IMR-90 (cell line): ENCODE data around the gene ATP2B2. TPM values are rescaled to one million over a fixed set of nuclear protein-coding genes. Genes with fewer than 3 reads are reported as not detected.

Source experiments
- ATAC-seq: fragments of 200-7000 bp; cut with Tn5 transposase; 2 replicates; pipeline ENCODE4 v1.9.1; 2020; ENCODE audit warnings: low read depth, mild to moderate bottlenecking, moderate library complexity
- BruUV-seq: library from RNA; stranded (reverse); fragments of 400-500 nt; replicated peaks from 2 replicates; lab custom pipeline; 2021; lab: Mats Ljungman, UMichigan
- CTCF ChIA-PET: fragments of 300-600 bp; formaldehyde crosslinking; extraction: SDS; loops from one replicate; lab custom pipeline; 2021; ENCODE audit warnings: antibody characterized with exemption; lab: Yijun Ruan, JAX
- POLR2A ChIA-PET: fragments of 300-600 bp; sonication (Branson Sonifier 250); formaldehyde crosslinking; loops from one replicate; lab custom pipeline; 2022; ENCODE audit warnings: antibody characterized with exemption; ENCODE audit not compliant: unreplicated experiment; lab: Charles Lee
- DNase-seq: peaks from one replicate; pipeline ENCODE4 v3.0.0; 2013
- H2AFZ ChIP-seq: replicated peaks from 2 replicates; pipeline ENCODE3; 2013; ENCODE audit warnings: low read length, mild to moderate bottlenecking; ENCODE audit not compliant: poor library complexity
- H2AK5ac ChIP-seq: 2 replicates; pipeline ENCODE4 v1.6.1; 2013; ENCODE audit warnings: low read depth, low read length, inconsistent platforms
- H2AK9ac ChIP-seq: replicated peaks from 2 replicates; pipeline ENCODE3; 2013; ENCODE audit warnings: mild to moderate bottlenecking, low read depth, low read length, moderate library complexity; ENCODE audit not compliant: poor library complexity
- H2BK120ac ChIP-seq: 2 replicates; pipeline ENCODE4 v1.6.1; 2013; ENCODE audit warnings: low read depth, low read length, inconsistent platforms
- H2BK15ac ChIP-seq: 3 replicates; pipeline ENCODE4 v1.6.1; 2013; ENCODE audit warnings: low read depth, low read length, inconsistent platforms
- H2BK20ac ChIP-seq: 2 replicates; pipeline ENCODE4 v1.6.1; 2013; ENCODE audit warnings: low read depth, mild to moderate bottlenecking, inconsistent platforms, low read length, moderate library complexity
- H2BK5ac ChIP-seq: 2 replicates; pipeline ENCODE4 v1.6.1; 2013; ENCODE audit warnings: mild to moderate bottlenecking, low read depth, low read length, inconsistent platforms; ENCODE audit not compliant: poor library complexity, severe bottlenecking
- H3K14ac ChIP-seq: replicated peaks from 2 replicates; pipeline ENCODE4 v1.6.1; 2013; ENCODE audit warnings: low read depth, low read length, inconsistent platforms
- H3K18ac ChIP-seq: 2 replicates; pipeline ENCODE4 v1.6.1; 2013; ENCODE audit warnings: low read depth, low read length, control low read depth
- H3K23ac ChIP-seq: 2 replicates; pipeline ENCODE4 v1.6.1; 2013; ENCODE audit warnings: low read depth, low read length, inconsistent platforms
- H3K27ac ChIP-seq: 2 replicates; pipeline ENCODE4 v1.5.1; 2013; ENCODE audit warnings: mild to moderate bottlenecking, control low read depth, low read length; ENCODE audit not compliant: insufficient read depth
- H3K27me3 ChIP-seq: 2 replicates; pipeline ENCODE4 v1.6.1; 2013; ENCODE audit warnings: low read length; ENCODE audit not compliant: control insufficient read depth, insufficient read depth
- H3K36me3 ChIP-seq: 2 replicates; pipeline ENCODE4 v1.6.1; 2013; ENCODE audit warnings: low read length, mixed read lengths; ENCODE audit not compliant: control insufficient read depth, insufficient read depth
- H3K4ac ChIP-seq: 2 replicates; pipeline ENCODE4 v1.6.1; 2013; ENCODE audit warnings: low read depth, low read length, inconsistent platforms
- H3K4me1 ChIP-seq: 2 replicates; pipeline ENCODE4 v1.6.1; 2013; ENCODE audit warnings: low read length, mixed read lengths; ENCODE audit not compliant: control insufficient read depth, insufficient read depth
- H3K4me2 ChIP-seq: 2 replicates; pipeline ENCODE4 v1.6.1; 2013; ENCODE audit warnings: low read depth, mild to moderate bottlenecking, control low read depth, low read length, moderate library complexity
- H3K4me3 ChIP-seq: 2 replicates; pipeline ENCODE4 v1.5.1; 2013; ENCODE audit warnings: low read depth, mild to moderate bottlenecking, control low read depth, low read length, moderate library complexity; ENCODE audit not compliant: insufficient read depth
- H3K56ac ChIP-seq: 2 replicates; pipeline ENCODE4 v1.6.1; 2013; ENCODE audit warnings: low read length, inconsistent platforms; ENCODE audit not compliant: insufficient read depth; ENCODE audit errors: extremely low read depth
- H3K79me1 ChIP-seq, 2 experiments: 2 replicates each; pipeline ENCODE4 v1.6.1; 2013; ENCODE audit warnings: low read length in 2 of 2, inconsistent platforms in 1 of 2, low read depth in 1 of 2
- H3K9ac ChIP-seq: 2 replicates; pipeline ENCODE4 v1.6.1; 2013; ENCODE audit warnings: low read depth, low read length, control low read depth
- H3K9me1 ChIP-seq: 2 replicates; pipeline ENCODE4 v1.6.1; 2013; ENCODE audit warnings: low read length, inconsistent platforms; ENCODE audit not compliant: insufficient read depth
- H3K9me3 ChIP-seq: 2 replicates; pipeline ENCODE4 v1.6.1; 2013; ENCODE audit warnings: low read length; ENCODE audit not compliant: control insufficient read depth, insufficient read depth
- H4K20me1 ChIP-seq: 2 replicates; pipeline ENCODE4 v1.6.1; 2013; ENCODE audit warnings: low read length, inconsistent platforms; ENCODE audit not compliant: insufficient read depth
- H4K5ac ChIP-seq: 2 replicates; pipeline ENCODE4 v1.6.1; 2013; ENCODE audit warnings: mild to moderate bottlenecking, low read depth, low read length, control low read depth
- H4K8ac ChIP-seq, 2 experiments: 2 replicates each; pipeline ENCODE4 v1.6.1; 2013; ENCODE audit warnings: low read depth in 2 of 2, low read length in 2 of 2, control low read depth in 1 of 2, inconsistent platforms in 1 of 2
- H4K91ac ChIP-seq: 2 replicates; pipeline ENCODE4 v1.6.1; 2013; ENCODE audit warnings: low read depth, low read length, inconsistent platforms; ENCODE audit not compliant: insufficient read depth
- BHLHE40 ChIP-seq: fragments of 150-350 bp; IDR thresholded peaks from 2 replicates; pipeline ENCODE4 v1.6.1; 2016; ENCODE audit warnings: mild to moderate bottlenecking, low read depth, low read length
- CEBPB ChIP-seq: IDR thresholded peaks from 2 replicates; pipeline ENCODE4 v1.6.1; 2012; ENCODE audit warnings: low read depth, low read length, improper control_type of control experiment
- CHD1 ChIP-seq: IDR thresholded peaks from 2 replicates; pipeline ENCODE4 v1.6.1; 2012; ENCODE audit warnings: low read depth, low read length, improper control_type of control experiment
- FOS ChIP-seq: fragments of 150-350 bp; IDR thresholded peaks from 2 replicates; pipeline ENCODE4 v1.6.1; 2016; ENCODE audit warnings: low read depth, low read length
- MAFK ChIP-seq: IDR thresholded peaks from 2 replicates; pipeline ENCODE4 v1.6.1; 2012; ENCODE audit warnings: low read depth, low read length, improper control_type of control experiment
- MAZ ChIP-seq: IDR thresholded peaks from 2 replicates; pipeline ENCODE4 v1.6.1; 2012; ENCODE audit warnings: low read depth, mild to moderate bottlenecking, low read length, improper control_type of control experiment, moderate library complexity, borderline replicate concordance
- MXI1 ChIP-seq: IDR thresholded peaks from 2 replicates; pipeline ENCODE4 v1.6.1; 2012; ENCODE audit warnings: low read depth, mild to moderate bottlenecking, low read length, moderate library complexity, borderline replicate concordance
- NFE2L2 ChIP-seq: fragments of 150-350 bp; IDR thresholded peaks from 2 replicates; pipeline ENCODE4 v1.6.1; 2016; ENCODE audit warnings: low read depth, mild to moderate bottlenecking, low read length
- POLR2A ChIP-seq: IDR thresholded peaks from 2 replicates; pipeline ENCODE4 v1.6.1; 2012; ENCODE audit warnings: mild to moderate bottlenecking, low read depth, low read length
- RAD21 ChIP-seq: IDR thresholded peaks from 2 replicates; pipeline ENCODE4 v1.6.1; 2012; ENCODE audit warnings: low read length, improper control_type of control experiment
- RCOR1 ChIP-seq: IDR thresholded peaks from 2 replicates; pipeline ENCODE4 v1.6.1; 2012; ENCODE audit warnings: mild to moderate bottlenecking, low read length, improper control_type of control experiment; ENCODE audit not compliant: insufficient replicate concordance
- RFX5 ChIP-seq: IDR thresholded peaks from 2 replicates; pipeline ENCODE4 v1.8.0; 2012; ENCODE audit warnings: low read depth, mild to moderate bottlenecking, low read length, moderate library complexity
- SMC3 ChIP-seq: fragments of 150-350 bp; IDR thresholded peaks from 2 replicates; pipeline ENCODE4 v1.6.1; 2016; ENCODE audit warnings: low read depth, mild to moderate bottlenecking, antibody characterized with exemption, low read length, moderate library complexity
- WGBS, 2 experiments: methylation state at CpG; one replicate each; pipeline versions ENCODE4 v1.1.5 to v1.1.7; 2013; ENCODE audit warnings: missing lambda C conversion rate in 2 of 2; ENCODE audit not compliant: insufficient read length in 1 of 2; ENCODE audit errors: extremely low coverage in 2 of 2; 5-methylcytosine and 5-hydroxymethylcytosine counted together
- dilution Hi-C: fragments of 300-500 bp; cut with HindIII; formaldehyde crosslinking; loops from one replicate; pipeline ENCODE4 v1.14.3; 2018; ENCODE audit warnings: low sequenced_read_pairs; ENCODE audit not compliant: unreplicated experiment
- in situ Hi-C: fragments of 300-500 bp; cut with MboI; formaldehyde crosslinking; loops from 3 replicates; pipeline ENCODE4 v1.14.3; 2019; ENCODE audit warnings: low sequenced_read_pairs, inconsistent platforms, mixed read lengths
- intact Hi-C: fragments of 100-400 bp; cut with micrococcal nuclease; formaldehyde crosslinking; loops from 2 replicates; pipeline ENCODE4 v1.10.0; 2022
- polyA plus RNA-seq, 3 experiments: library from polyadenylated mRNA; depleted of rRNA; stranded (reverse); fragments of >200 nt; gene quantifications; 2 replicates each; pipeline ENCODE4 v1.2.3, GENCODE V29; 2012; ENCODE audit warnings: low replicate concordance in 1 of 3
- total RNA-seq: library from RNA; depleted of rRNA; stranded (reverse); fragments of >200 nt; gene quantifications from 2 replicates; pipeline ENCODE4 v1.2.3, GENCODE V29; 2012
- TF ChIP-seq, protein P1 (sequence below): conservative IDR thresholded peaks from 2 replicates; pipeline ENCODE4 v1.5.1; 2012; ENCODE audit warnings: mild to moderate bottlenecking, low read depth, low read length, improper control_type of control experiment
- TF ChIP-seq, protein P2 (sequence below): fragments of 150-350 bp; IDR thresholded peaks from 2 replicates; pipeline ENCODE4 v1.6.1; 2016; ENCODE audit warnings: low read depth, mild to moderate bottlenecking, low read length, moderate library complexity, borderline replicate concordance
- TF ChIP-seq, protein P3 (sequence below): fragments of 150-350 bp; IDR thresholded peaks from 2 replicates; pipeline ENCODE4 v1.6.1; 2017; ENCODE audit warnings: mild to moderate bottlenecking, antibody characterized with exemption, low read length, low read depth

The ATP2B2 gene
- total and polyA plus RNA-seq, 2 of the 4 experiments (the other 2 are of a cell fraction): under 0.01 to 0.02 TPM

DNA sequence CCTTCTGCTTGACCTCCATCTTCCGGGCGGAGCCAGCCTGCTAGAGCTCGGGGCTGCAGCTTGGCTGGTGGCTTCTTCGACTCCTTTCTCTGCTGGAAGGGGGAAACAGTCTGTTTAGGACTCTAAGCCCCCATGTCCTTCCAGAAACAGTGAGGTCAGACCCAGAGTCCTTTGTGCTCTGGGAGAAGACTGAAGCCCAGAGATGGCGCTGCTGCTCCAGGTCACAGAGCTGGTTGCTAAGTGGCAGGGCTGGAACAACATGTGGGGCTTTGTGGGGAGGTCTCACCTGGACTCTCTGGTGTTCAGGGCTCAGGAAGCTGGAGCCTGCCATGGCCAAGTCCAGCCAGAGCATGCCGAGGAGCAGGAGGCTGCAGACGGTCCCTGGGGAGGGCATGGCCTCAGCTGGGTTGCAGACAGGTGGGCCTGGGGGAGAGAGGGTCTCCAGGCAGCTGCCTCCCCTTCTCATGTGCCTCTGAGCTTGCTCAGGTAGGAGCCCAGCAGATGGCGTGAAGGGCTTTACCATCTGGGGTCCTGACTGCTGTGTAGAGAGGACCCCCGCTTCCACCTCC, 215.5 kb downstream of the ATP2B2 start:
- H3K4me2 ChIP-seq: no peak overlapping the region
- no peak overlapping the region for H2AK5ac ChIP-seq
- dilution Hi-C loops (no loop called here), in situ Hi-C loops (no loop called here), intact Hi-C loops (loop anchor here (10.0 kb wide), 1 partner anchor 445 kb away; the partner anchor contains the start of gene RPUSD3)
- H2AK9ac ChIP-seq: no peak overlapping the region
- no peak overlapping the region for H3K4me3 ChIP-seq
- H3K4me1 ChIP-seq: no peaks in the 10 kb centered on the region
- DNase-seq: no peak
- no peak overlapping the region for H3K4ac ChIP-seq
- no peak overlapping the region for H3K14ac ChIP-seq
- H2AFZ ChIP-seq: no peak overlapping the region
- H4K8ac ChIP-seq: no peak overlapping the region
- no peak overlapping the region for H2BK5ac ChIP-seq
- H3K56ac ChIP-seq: no peak overlapping the region
- H3K23ac ChIP-seq: no peak overlapping the region
- H2BK120ac ChIP-seq: no peak overlapping the region
- H3K36me3 ChIP-seq: peaks cover 26% of the 10 kb centered on the region
- no peak overlapping the region for H2BK20ac ChIP-seq
- peaks cover 3% of the 10 kb centered on the region; the same call in 1 of the 2 replicates for H3K9me1 ChIP-seq
- H3K9me3 ChIP-seq: no peaks in the 10 kb centered on the region
- no peak overlapping the region for H4K5ac ChIP-seq
- CTCF ChIA-PET: no interaction called here
- no peak for ATAC-seq
- TF ChIP-seq POLR2A: no peak
- TF ChIP-seq SMC3: no peak
- no peak for TF ChIP-seq RFX5
- TF ChIP-seq BHLHE40: no peak
- TF ChIP-seq, protein P1, sequence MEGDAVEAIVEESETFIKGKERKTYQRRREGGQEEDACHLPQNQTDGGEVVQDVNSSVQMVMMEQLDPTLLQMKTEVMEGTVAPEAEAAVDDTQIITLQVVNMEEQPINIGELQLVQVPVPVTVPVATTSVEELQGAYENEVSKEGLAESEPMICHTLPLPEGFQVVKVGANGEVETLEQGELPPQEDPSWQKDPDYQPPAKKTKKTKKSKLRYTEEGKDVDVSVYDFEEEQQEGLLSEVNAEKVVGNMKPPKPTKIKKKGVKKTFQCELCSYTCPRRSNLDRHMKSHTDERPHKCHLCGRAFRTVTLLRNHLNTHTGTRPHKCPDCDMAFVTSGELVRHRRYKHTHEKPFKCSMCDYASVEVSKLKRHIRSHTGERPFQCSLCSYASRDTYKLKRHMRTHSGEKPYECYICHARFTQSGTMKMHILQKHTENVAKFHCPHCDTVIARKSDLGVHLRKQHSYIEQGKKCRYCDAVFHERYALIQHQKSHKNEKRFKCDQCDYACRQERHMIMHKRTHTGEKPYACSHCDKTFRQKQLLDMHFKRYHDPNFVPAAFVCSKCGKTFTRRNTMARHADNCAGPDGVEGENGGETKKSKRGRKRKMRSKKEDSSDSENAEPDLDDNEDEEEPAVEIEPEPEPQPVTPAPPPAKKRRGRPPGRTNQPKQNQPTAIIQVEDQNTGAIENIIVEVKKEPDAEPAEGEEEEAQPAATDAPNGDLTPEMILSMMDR: no peak
- TF ChIP-seq, protein P2, sequence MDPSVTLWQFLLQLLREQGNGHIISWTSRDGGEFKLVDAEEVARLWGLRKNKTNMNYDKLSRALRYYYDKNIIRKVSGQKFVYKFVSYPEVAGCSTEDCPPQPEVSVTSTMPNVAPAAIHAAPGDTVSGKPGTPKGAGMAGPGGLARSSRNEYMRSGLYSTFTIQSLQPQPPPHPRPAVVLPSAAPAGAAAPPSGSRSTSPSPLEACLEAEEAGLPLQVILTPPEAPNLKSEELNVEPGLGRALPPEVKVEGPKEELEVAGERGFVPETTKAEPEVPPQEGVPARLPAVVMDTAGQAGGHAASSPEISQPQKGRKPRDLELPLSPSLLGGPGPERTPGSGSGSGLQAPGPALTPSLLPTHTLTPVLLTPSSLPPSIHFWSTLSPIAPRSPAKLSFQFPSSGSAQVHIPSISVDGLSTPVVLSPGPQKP: no peak
- TF ChIP-seq RAD21: no peak
- TF ChIP-seq, protein P3, sequence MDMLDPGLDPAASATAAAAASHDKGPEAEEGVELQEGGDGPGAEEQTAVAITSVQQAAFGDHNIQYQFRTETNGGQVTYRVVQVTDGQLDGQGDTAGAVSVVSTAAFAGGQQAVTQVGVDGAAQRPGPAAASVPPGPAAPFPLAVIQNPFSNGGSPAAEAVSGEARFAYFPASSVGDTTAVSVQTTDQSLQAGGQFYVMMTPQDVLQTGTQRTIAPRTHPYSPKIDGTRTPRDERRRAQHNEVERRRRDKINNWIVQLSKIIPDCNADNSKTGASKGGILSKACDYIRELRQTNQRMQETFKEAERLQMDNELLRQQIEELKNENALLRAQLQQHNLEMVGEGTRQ: no peak
- TF ChIP-seq RCOR1: no peak
- TF ChIP-seq MXI1: no peak
- TF ChIP-seq MAZ: no peak
- no peak for TF ChIP-seq FOS
- no peak for TF ChIP-seq CHD1
- no peak for TF ChIP-seq NFE2L2
- no peak for TF ChIP-seq CEBPB
- TF ChIP-seq MAFK: no peak
- no peak overlapping the region for H3K27ac ChIP-seq
- no peak overlapping the region for H3K18ac ChIP-seq
- H2BK15ac ChIP-seq: no peak overlapping the region
- BruUV-seq: no TSS peak
- H3K27me3 ChIP-seq: no peaks in the 10 kb centered on the region
- 100% methylated on average over 1 of the region's 9 CpGs; no CpG with 5 or more reads in 1 of the 2 experiments for WGBS, 2 experiments
- no peaks in the 10 kb centered on the region for H4K20me1 ChIP-seq
- POLR2A ChIA-PET: no interaction called here
- no peak overlapping the region for H3K9ac ChIP-seq
- H3K79me1 ChIP-seq: no peaks in the 10 kb centered on the region; a peak in 1 of 4 replicates
- H4K91ac ChIP-seq: no peak overlapping the region
